Duodenal mucosa (tissue), 2 donors: ENCODE results near the gene CNTN6.

ENCODE experiments used
- H3K27ac ChIP-seq: one replicate; pipeline ENCODE4 v1.7.0; 2013; ENCODE audit warnings: low read depth, low read length
- H3K27me3 ChIP-seq, 2 donors: one replicate each; pipeline ENCODE4 v1.7.0; 2013; ENCODE audit warnings: low read length in 2 of 2, control low read depth in 1 of 2; ENCODE audit not compliant: insufficient read depth in 2 of 2, control insufficient read depth in 1 of 2
- H3K36me3 ChIP-seq, 2 donors: one replicate each; pipeline ENCODE4 v1.7.0; 2013; ENCODE audit warnings: low read length in 2 of 2, control low read depth in 1 of 2; ENCODE audit not compliant: insufficient read depth in 2 of 2, control insufficient read depth in 1 of 2
- H3K4me1 ChIP-seq, 2 donors: one replicate each; pipeline ENCODE4 v1.7.0; 2013; ENCODE audit warnings: low read length in 2 of 2, control low read depth in 1 of 2; ENCODE audit not compliant: insufficient read depth in 2 of 2, control insufficient read depth in 1 of 2
- H3K4me3 ChIP-seq, 2 donors: one replicate each; pipeline ENCODE4 v1.7.0; 2013; ENCODE audit warnings: low read length in 2 of 2, low read depth in 1 of 2
- H3K9ac ChIP-seq, 2 donors: one replicate each; pipeline ENCODE4 v1.7.0; 2013; ENCODE audit warnings: low read length in 2 of 2, low read depth in 1 of 2
- H3K9me3 ChIP-seq, 2 donors: one replicate each; pipeline ENCODE4 v1.7.0; 2013; ENCODE audit warnings: low read length in 2 of 2, control low read depth in 1 of 2; ENCODE audit not compliant: control insufficient read depth in 1 of 2

CNTN6 gene

GRCh38 chr3:1091286-1091685, 1.5 kb upstream of the CNTN6 start:
- H3K27me3 ChIP-seq: no peaks in the 10 kb centered on the region
- no peak overlapping the region for H3K4me3 ChIP-seq
- H3K9me3 ChIP-seq: peaks cover 0 to 3% of the 10 kb centered on the region in 2 donors
- H3K4me1 ChIP-seq: no peaks in the 10 kb centered on the region
- no peak overlapping the region for H3K9ac ChIP-seq
- H3K27ac ChIP-seq: no peak overlapping the region
- no peaks in the 10 kb centered on the region for H3K36me3 ChIP-seq

GRCh38 chr3:1092061-1092460, 763 bp upstream of the CNTN6 start:
- no peak overlapping the region for H3K4me3 ChIP-seq
- H3K9me3 ChIP-seq: peaks cover 0 to 3% of the 10 kb centered on the region in 2 donors
- no peak overlapping the region for H3K9ac ChIP-seq
- H3K27me3 ChIP-seq: no peaks in the 10 kb centered on the region
- H3K4me1 ChIP-seq: no peaks in the 10 kb centered on the region
- H3K27ac ChIP-seq: no peak overlapping the region
- no peaks in the 10 kb centered on the region for H3K36me3 ChIP-seq

GRCh38 chr3:1093217-1093616, 393 bp downstream of the CNTN6 start:
- Histone ChIP-seq H3K27me3 (no peaks in the 10 kb centered on the region), H3K27ac (no peak overlapping the region), H3K36me3 (no peaks in the 10 kb centered on the region), H3K9ac (no peak overlapping the region), H3K4me3 (no peak overlapping the region), H3K4me1 (no peaks in the 10 kb centered on the region), H3K9me3 (peaks cover 0 to 3% of the 10 kb centered on the region in 2 donors)

- Histone ChIP-seq H3K9me3 (peaks cover 3% of the 10 kb centered on the region in 2 donors), H3K27ac (no peak overlapping the region), H3K9ac (no peak overlapping the region), H3K4me1 (no peaks in the 10 kb centered on the region), H3K27me3 (no peaks in the 10 kb centered on the region), H3K36me3 (no peaks in the 10 kb centered on the region), H3K4me3 (no peak overlapping the region)
Observed at GRCh38 chr3:1103525-1103924, 10.7 kb downstream of the CNTN6 start.

GRCh38 chr3:1117843-1118473, 25.1 kb downstream of the CNTN6 start:
- Histone ChIP-seq H3K36me3 (no peaks in the 10 kb centered on the region), H3K9ac (no peak overlapping the region), H3K9me3 (peaks cover 0 to 3% of the 10 kb centered on the region in 2 donors), H3K27ac (no peak overlapping the region), H3K27me3 (no peaks in the 10 kb centered on the region), H3K4me3 (no peak overlapping the region), H3K4me1 (no peaks in the 10 kb centered on the region)

GRCh38 chr3:1131166-1131565, 38.3 kb downstream of the CNTN6 start:
- Histone ChIP-seq H3K9ac (no peak overlapping the region), H3K4me3 (no peak overlapping the region), H3K27ac (no peak overlapping the region), H3K4me1 (no peaks in the 10 kb centered on the region), H3K36me3 (no peaks in the 10 kb centered on the region), H3K9me3 (no peaks in the 10 kb centered on the region), H3K27me3 (no peaks in the 10 kb centered on the region)

- Histone ChIP-seq H3K4me3 (no peak overlapping the region), H3K27me3 (no peaks in the 10 kb centered on the region), H3K36me3 (no peaks in the 10 kb centered on the region), H3K27ac (no peak overlapping the region), H3K4me1 (no peaks in the 10 kb centered on the region), H3K9ac (no peak overlapping the region), H3K9me3 (no peaks in the 10 kb centered on the region)
Observed at GRCh38 chr3:1135194-1135593, 42.4 kb downstream of the CNTN6 start.

- H3K4me3 ChIP-seq: no peak overlapping the region
- no peaks in the 10 kb centered on the region for H3K4me1 ChIP-seq
- no peaks in the 10 kb centered on the region for H3K36me3 ChIP-seq
- no peaks in the 10 kb centered on the region for H3K9me3 ChIP-seq
- no peaks in the 10 kb centered on the region for H3K27me3 ChIP-seq
- H3K27ac ChIP-seq: no peak overlapping the region
- no peak overlapping the region for H3K9ac ChIP-seq
Observed at GRCh38 chr3:1138036-1138435, 45.2 kb downstream of the CNTN6 start.

GRCh38 chr3:1139071-1139470, 46.2 kb downstream of the CNTN6 start:
- no peaks in the 10 kb centered on the region for H3K36me3 ChIP-seq
- no peaks in the 10 kb centered on the region for H3K9me3 ChIP-seq
- no peaks in the 10 kb centered on the region for H3K4me1 ChIP-seq
- no peaks in the 10 kb centered on the region for H3K27me3 ChIP-seq
- no peak overlapping the region for H3K9ac ChIP-seq
- H3K27ac ChIP-seq: no peak overlapping the region
- H3K4me3 ChIP-seq: no peak overlapping the region

- H3K27ac ChIP-seq: no peak overlapping the region
- H3K4me3 ChIP-seq: no peak overlapping the region
- no peaks in the 10 kb centered on the region for H3K36me3 ChIP-seq
- H3K4me1 ChIP-seq: no peaks in the 10 kb centered on the region
- no peaks in the 10 kb centered on the region for H3K27me3 ChIP-seq
- H3K9me3 ChIP-seq: peaks cover 0 to 2% of the 10 kb centered on the region in 2 donors
- H3K9ac ChIP-seq: no peak overlapping the region
Observed at GRCh38 chr3:1147326-1147725, 54.5 kb downstream of the CNTN6 start.

GRCh38 chr3:1147819-1148218, 55.0 kb downstream of the CNTN6 start:
- no peaks in the 10 kb centered on the region for H3K4me1 ChIP-seq
- no peak overlapping the region for H3K9ac ChIP-seq
- H3K27ac ChIP-seq: no peak overlapping the region
- no peaks in the 10 kb centered on the region for H3K36me3 ChIP-seq
- peaks cover 0 to 2% of the 10 kb centered on the region in 2 donors for H3K9me3 ChIP-seq
- H3K4me3 ChIP-seq: no peak overlapping the region
- no peaks in the 10 kb centered on the region for H3K27me3 ChIP-seq
